ENCODE measurements around the gene CD320. TPM values are rescaled to one million over a fixed set of nuclear protein-coding genes. Genes with fewer than 3 reads are reported as not detected.

Gene CD320
- total and polyA plus RNA-seq, 10 of the 15 experiments (the other 5 are each of a cell fraction or from before 2014, with no cell fraction given), result 1.1 to 134 (median 46.5) TPM

GRCh38 chr19:8307965-8308866, at the start of gene CD320 (continued):
- TF ChIP-seq IRF3 (IDR thresholded peaks at IDR 0.05) (no peak), STAT1 (conservative IDR thresholded peaks at IDR 0.05) (no peak), HDGF (IDR thresholded peaks at IDR 0.05) (no peak), POLR2AphosphoS2 (IDR thresholded peaks at IDR 0.05; ENCODE audit: low read depth, low read length) (peak; percentile 82), SKIL (IDR thresholded peaks at IDR 0.05; ENCODE audit: low read depth, poor library complexity, severe bottlenecking) (peak; percentile 65), SP1 (IDR thresholded peaks at IDR 0.05; ENCODE audit: low read depth, low read length) (peak; percentile 57), NFYB (IDR thresholded peaks at IDR 0.05; ENCODE audit: insufficient read depth, low read depth, low read length) (peak; percentile 84), RUNX3 (IDR thresholded peaks at IDR 0.05; ENCODE audit: low read length) (no peak), IRF5 (IDR thresholded peaks at IDR 0.05; ENCODE audit: borderline replicate concordance) (no peak), NBN (IDR thresholded peaks at IDR 0.05) (no peak; the same call in 1 of the 2 replicates), POLR2AphosphoS5 (IDR thresholded peaks at IDR 0.05; ENCODE audit: low read length) (peak; percentile 80), NFXL1 (IDR thresholded peaks at IDR 0.05; ENCODE audit: borderline replicate concordance) (no peak), RELB (IDR thresholded peaks at IDR 0.05; ENCODE audit: low read depth) (peak; percentile 95), ZBTB40 (IDR thresholded peaks at IDR 0.05; ENCODE audit: borderline replicate concordance) (peak; percentile 89), YY1 (IDR thresholded peaks at IDR 0.05; ENCODE audit: low read depth, low read length) (peak; percentile 91), TCF12 (IDR thresholded peaks at IDR 0.05; ENCODE audit: low read depth, low read length) (0 out of 2 replicates have a peak, but pooled peaks have one; percentile 7), FOS (IDR thresholded peaks at IDR 0.05; ENCODE audit: borderline replicate concordance, extremely low read depth, insufficient read length) (no peak), IKZF2 (IDR thresholded peaks at IDR 0.05) (0 out of 4 replicates have a peak, but pooled peaks of 1 of the 2 experiments have one; percentile 14), TBL1XR1 (IDR thresholded peaks at IDR 0.05; ENCODE audit: low read depth, low read length) (peak; percentile 62)
